HuH-7.5 (cell line): ENCODE data around the gene GNA15.
A peak's percentile ranks its signal among the peaks of the same experiment; 100 is the strongest.

ENCODE experiments used
- DNase-seq: peaks from one replicate; pipeline ENCODE4 v3.0.0; 2011; ENCODE audit warnings: low spot score

The GNA15 gene

GRCh38 chr19:3208317-3209207 is 72.7 kb downstream of the GNA15 start:
- no peak for DNase-seq

- DNase-seq: peak; percentile 96
These were observed 74.6 kb downstream of the GNA15 start for GRCh38 chr19:3210347-3211017.

DNA sequence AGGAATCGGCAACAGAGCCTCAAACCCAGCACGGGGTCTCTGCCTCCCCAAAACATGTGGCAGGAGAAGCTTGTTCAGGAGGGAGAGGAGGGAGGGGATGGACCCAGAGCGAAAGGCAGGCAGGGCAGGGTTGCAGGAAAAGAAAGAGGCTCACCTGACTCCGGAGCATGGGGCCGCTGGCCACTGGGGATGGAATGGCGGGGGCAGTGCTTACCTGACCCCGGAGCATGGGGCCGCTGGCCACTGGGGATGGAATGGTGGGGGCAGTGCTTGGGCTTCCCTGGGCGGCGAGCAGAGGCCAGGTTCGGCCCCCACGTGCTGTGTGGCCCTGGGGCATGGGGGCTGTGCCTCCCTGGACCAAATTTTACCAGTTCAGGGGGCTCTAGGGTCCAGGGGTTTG is 75.4 kb downstream of the GNA15 start:
- DNase-seq: no peak

DNA sequence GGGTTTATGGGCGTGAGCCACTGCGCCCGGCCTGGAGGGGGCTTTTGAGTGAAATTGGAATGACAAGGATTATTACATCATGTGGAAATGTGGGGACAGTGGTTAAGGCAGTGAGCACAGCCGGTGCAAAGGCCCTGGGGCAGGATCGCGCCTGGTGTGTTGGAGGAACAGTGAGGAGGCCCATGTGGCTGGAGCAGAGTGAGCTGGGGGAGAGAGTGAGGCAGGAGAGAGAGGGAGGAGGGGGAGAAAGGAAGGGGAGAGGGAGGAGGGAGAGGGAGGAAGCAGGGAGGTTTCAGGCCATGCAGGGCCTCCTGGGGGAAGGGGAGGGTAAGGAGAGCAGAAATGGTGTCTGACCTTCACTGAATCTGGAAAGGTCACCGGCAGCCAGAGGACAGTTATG is 77.3 kb downstream of the GNA15 start:
- DNase-seq: no peak
